Smooth muscle cell (in vitro differentiated cells): Measurements from ENCODE around the gene CDK14. TPM values are rescaled to one million over a fixed set of nuclear protein-coding genes. Genes with fewer than 3 reads are reported as not detected.

ENCODE experiments used
- DNase-seq: peaks from one replicate; lab custom pipeline; 2025; ENCODE audit not compliant: unreplicated experiment; lab: John Stamatoyannopoulos, UW
- H2AFZ ChIP-seq: fragments of 200-600 bp; sonication (generic); 2 replicates; pipeline ENCODE4 v1.6.0; 2016; ENCODE audit warnings: antibody characterized with exemption, low read depth, mild to moderate bottlenecking
- H3F3A ChIP-seq: fragments of 200-600 bp; sonication (generic); 2 replicates; pipeline ENCODE4 v1.6.0; 2017; ENCODE audit warnings: antibody characterized with exemption, low read depth
- H3K27ac ChIP-seq: fragments of 200-600 bp; sonication (generic); 2 replicates; pipeline ENCODE4 v1.5.1; 2016; ENCODE audit warnings: low read depth, mild to moderate bottlenecking
- H3K27me3 ChIP-seq: fragments of 200-600 bp; sonication (generic); 2 replicates; pipeline ENCODE4 v1.6.1; 2016; ENCODE audit warnings: low read depth, mild to moderate bottlenecking
- H3K36me3 ChIP-seq: fragments of 200-600 bp; sonication (generic); 2 replicates; pipeline ENCODE4 v1.5.1; 2016; ENCODE audit warnings: low read depth
- H3K4me1 ChIP-seq: fragments of 200-600 bp; sonication (generic); 2 replicates; pipeline ENCODE4 v1.5.1; 2016; ENCODE audit warnings: low read depth
- H3K4me2 ChIP-seq: fragments of 200-600 bp; sonication (generic); 2 replicates; pipeline ENCODE4 v1.6.0; 2016; ENCODE audit warnings: mild to moderate bottlenecking
- H3K4me3 ChIP-seq: fragments of 200-600 bp; sonication (generic); 2 replicates; pipeline ENCODE4 v1.5.1; 2016; ENCODE audit warnings: mild to moderate bottlenecking
- H3K79me2 ChIP-seq: fragments of 200-600 bp; sonication (generic); 2 replicates; pipeline ENCODE4 v1.6.0; 2016; ENCODE audit warnings: low read depth, mild to moderate bottlenecking
- H3K9ac ChIP-seq: fragments of 200-600 bp; sonication (generic); 2 replicates; pipeline ENCODE4 v1.6.0; 2016; ENCODE audit warnings: low read depth
- H3K9me3 ChIP-seq: fragments of 200-600 bp; sonication (generic); replicated peaks from 2 replicates; pipeline ENCODE4 v1.5.1; 2016; ENCODE audit warnings: low read depth
- H4K20me1 ChIP-seq: fragments of 200-600 bp; sonication (generic); 2 replicates; pipeline ENCODE4 v1.6.0; 2016; ENCODE audit warnings: low read depth
- CTCF ChIP-seq: fragments of 200-600 bp; sonication (generic); IDR thresholded peaks from 2 replicates; pipeline ENCODE4 v1.5.1; 2017; ENCODE audit warnings: borderline replicate concordance, mild to moderate bottlenecking, antibody characterized with exemption; ENCODE audit not compliant: insufficient read depth, poor library complexity, severe bottlenecking
- WGBS: methylation state at CpG from one replicate; pipeline ENCODE4 v1.1.7; 2016; ENCODE audit warnings: low lambda C conversion rate; 5-methylcytosine and 5-hydroxymethylcytosine counted together
- polyA plus RNA-seq: library from polyadenylated mRNA; unstranded; fragments of >200 nt; fragmentation: Nextera tagmentation; extraction: Ambion mirVana; gene quantifications from 2 replicates; pipeline ENCODE4 v1.2.1, GENCODE V29; 2016
- total RNA-seq: library from RNA; depleted of rRNA; stranded (reverse); fragments of >200 nt; gene quantifications from 2 replicates; pipeline ENCODE4 v1.2.3, GENCODE V29; 2014

Gene CDK14
- total and polyA plus RNA-seq, 2 experiments from 2014 or later: 4.1 to 5.3 TPM

- H3K4me1 ChIP-seq: peaks cover 13% of the 10 kb centered on the region
- H3K79me2 ChIP-seq: peaks cover 4% of the 10 kb centered on the region
- peaks cover 3% of the 10 kb centered on the region for H3K27me3 ChIP-seq
- H4K20me1 ChIP-seq: no peaks in the 10 kb centered on the region
- TF ChIP-seq CTCF: no peak
- peaks cover 4% of the 10 kb centered on the region for H3F3A ChIP-seq
- WGBS: 51% methylated on average over 10 of the region's 10 CpGs
- no peak overlapping the region for H3K27ac ChIP-seq
- DNase-seq: no peak
- no peaks in the 10 kb centered on the region for H3K36me3 ChIP-seq
- H3K9me3 ChIP-seq: no peaks in the 10 kb centered on the region
- peak overlapping the region; percentile 97 for H3K4me2 ChIP-seq
- no peak overlapping the region for H3K9ac ChIP-seq
- peak overlapping the region; percentile 97 for H2AFZ ChIP-seq
- peak overlapping the region; percentile 83 for H3K4me3 ChIP-seq
Observed at GRCh38 chr7:90597563-90598253, 1.6 kb downstream of the CDK14 start.

GRCh38 chr7:90599038-90599437 lies 2.9 kb downstream of the CDK14 start:
- Histone ChIP-seq H3K4me1 (peaks cover 13% of the 10 kb centered on the region), H4K20me1 (no peaks in the 10 kb centered on the region), H3K79me2 (peaks cover 4% of the 10 kb centered on the region), H3F3A (peaks cover 4% of the 10 kb centered on the region), H3K4me3 (no peak overlapping the region), H3K9me3 (no peaks in the 10 kb centered on the region), H3K4me2 (peak overlapping the region; percentile 24), H3K9ac (no peak overlapping the region), H3K27ac (no peak overlapping the region), H3K36me3 (no peaks in the 10 kb centered on the region), H2AFZ (no peak overlapping the region), H3K27me3 (peaks cover 3% of the 10 kb centered on the region)
- DNase-seq: no peak
- TF ChIP-seq CTCF: no peak
- 54% methylated on average over 4 of the region's 4 CpGs for WGBS

- DNase-seq: no peak
- Histone ChIP-seq H3K27me3 (peaks cover 3% of the 10 kb centered on the region), H4K20me1 (no peaks in the 10 kb centered on the region), H2AFZ (no peak overlapping the region), H3K9me3 (no peaks in the 10 kb centered on the region), H3K4me3 (no peak overlapping the region), H3K36me3 (no peaks in the 10 kb centered on the region), H3K4me2 (no peak overlapping the region), H3F3A (peaks cover under 1% of the 10 kb centered on the region), H3K27ac (no peak overlapping the region), H3K9ac (no peak overlapping the region), H3K4me1 (peaks cover 11% of the 10 kb centered on the region), H3K79me2 (peaks cover 4% of the 10 kb centered on the region)
- no peak for TF ChIP-seq CTCF
- WGBS: 93% methylated on average over 4 of the region's 4 CpGs
Observed at GRCh38 chr7:90599892-90600555, 3.9 kb downstream of the CDK14 start.
